LNCaP clone FGC (cell line): ENCODE measurements around the gene RPL18.
"Not testable (repeated sequence)": the region's sequence is repeated elsewhere in the genome, so short reads cannot be mapped to it uniquely, and the experiment has no call there.

ENCODE experiments used
- DNase-seq: peaks from one replicate; pipeline ENCODE4 v3.0.0-alpha.2; 2011; ENCODE audit warnings: low read depth
- H3K4me3 ChIP-seq: 2 replicates; pipeline ENCODE4 v1.5.1; 2011; ENCODE audit warnings: mild to moderate bottlenecking, low read depth, low read length, control low read depth
- TF ChIP-seq, protein P1 (sequence below): IDR thresholded peaks from 2 replicates; pipeline ENCODE4 v1.5.1; 2012; ENCODE audit warnings: mild to moderate bottlenecking; ENCODE audit not compliant: control insufficient read depth, insufficient read depth; ENCODE audit errors: extremely low read depth

Gene RPL18

DNA sequence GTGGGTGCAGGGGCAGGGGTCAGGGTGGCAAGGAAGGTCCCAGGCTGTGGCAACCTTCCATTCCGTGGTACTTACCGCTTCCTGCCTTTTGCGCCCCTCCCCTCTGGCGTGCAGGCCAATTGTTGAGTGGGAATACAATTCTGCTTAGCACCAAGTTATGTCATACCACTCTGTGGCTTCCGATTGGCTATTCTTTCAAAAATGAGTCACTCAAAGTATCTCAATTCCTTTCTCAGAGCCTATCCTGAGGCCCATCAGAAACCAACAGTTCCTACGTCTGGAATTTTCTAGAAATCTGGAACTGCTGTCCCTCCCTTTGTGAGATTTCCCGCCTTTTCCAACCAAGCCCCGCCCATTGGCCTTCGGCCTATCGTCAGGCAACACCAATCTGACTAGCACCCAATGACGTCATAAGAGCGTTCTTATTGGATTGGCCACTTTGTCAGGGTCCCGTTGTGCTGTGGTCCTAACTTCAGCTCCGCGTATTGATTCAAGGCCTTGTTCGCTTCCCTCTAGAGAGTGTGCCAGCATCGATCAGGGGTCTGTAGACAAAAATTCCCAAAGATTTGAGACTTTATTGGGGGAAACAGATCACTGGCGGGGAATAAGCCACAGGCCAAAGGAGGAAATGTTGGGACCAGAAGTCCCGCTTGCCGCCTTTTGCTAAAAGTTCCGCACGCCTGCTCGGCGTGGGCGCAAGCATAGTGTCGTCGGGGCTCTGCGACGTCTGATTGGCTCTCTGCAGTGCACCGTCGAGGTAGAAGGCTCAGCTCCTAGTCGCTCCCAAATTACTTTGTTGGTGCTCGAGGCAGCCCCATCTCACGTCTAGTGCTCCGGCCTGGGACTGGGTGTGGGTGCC lies 42.1 kb upstream of the RPL18 start:
- no peak overlapping the region for H3K4me3 ChIP-seq
- no peak for DNase-seq
- TF ChIP-seq, protein P1, sequence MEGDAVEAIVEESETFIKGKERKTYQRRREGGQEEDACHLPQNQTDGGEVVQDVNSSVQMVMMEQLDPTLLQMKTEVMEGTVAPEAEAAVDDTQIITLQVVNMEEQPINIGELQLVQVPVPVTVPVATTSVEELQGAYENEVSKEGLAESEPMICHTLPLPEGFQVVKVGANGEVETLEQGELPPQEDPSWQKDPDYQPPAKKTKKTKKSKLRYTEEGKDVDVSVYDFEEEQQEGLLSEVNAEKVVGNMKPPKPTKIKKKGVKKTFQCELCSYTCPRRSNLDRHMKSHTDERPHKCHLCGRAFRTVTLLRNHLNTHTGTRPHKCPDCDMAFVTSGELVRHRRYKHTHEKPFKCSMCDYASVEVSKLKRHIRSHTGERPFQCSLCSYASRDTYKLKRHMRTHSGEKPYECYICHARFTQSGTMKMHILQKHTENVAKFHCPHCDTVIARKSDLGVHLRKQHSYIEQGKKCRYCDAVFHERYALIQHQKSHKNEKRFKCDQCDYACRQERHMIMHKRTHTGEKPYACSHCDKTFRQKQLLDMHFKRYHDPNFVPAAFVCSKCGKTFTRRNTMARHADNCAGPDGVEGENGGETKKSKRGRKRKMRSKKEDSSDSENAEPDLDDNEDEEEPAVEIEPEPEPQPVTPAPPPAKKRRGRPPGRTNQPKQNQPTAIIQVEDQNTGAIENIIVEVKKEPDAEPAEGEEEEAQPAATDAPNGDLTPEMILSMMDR: no peak

DNA sequence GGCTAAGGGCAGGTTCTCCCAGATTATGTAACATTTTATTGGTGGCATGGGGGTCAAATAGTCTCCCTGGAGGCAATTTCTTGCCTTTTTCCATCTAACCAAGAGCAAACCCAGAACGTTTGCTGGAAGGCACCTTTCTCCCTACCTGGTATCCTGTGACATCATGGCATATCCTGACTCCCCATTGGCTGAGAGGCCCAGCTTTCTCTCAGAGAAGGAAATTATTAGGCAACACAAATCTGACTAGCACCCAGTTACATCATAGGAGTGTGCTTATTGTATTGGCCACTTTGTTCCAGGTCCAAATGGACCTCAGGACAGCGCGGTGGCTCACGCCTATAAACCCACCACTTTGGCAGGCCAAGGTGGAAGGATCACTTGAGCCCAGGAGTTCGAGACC lies 40.8 kb upstream of the RPL18 start:
- TF ChIP-seq, protein P1: no peak
- H3K4me3 ChIP-seq: no peak overlapping the region
- no peak for DNase-seq

DNA sequence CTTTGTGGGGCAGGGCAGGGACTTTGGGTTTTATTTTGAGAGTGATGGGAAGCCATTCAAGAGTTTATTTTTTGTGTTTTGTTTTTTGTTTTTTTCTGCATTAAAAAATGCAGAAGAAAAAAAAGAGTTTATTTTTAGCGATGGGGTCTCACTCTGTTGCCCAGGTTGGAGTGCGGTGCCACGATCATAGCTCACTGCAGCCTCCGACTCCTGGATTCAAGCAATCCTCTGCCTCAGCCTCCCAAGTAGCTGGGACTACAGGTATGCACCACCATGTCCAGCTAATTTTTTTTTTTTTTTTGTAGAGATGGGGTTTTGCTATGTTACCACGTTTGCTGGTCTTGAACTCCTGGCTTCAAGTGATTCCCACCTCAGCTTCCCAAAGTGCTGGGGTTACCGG lies 39.5 kb upstream of the RPL18 start:
- H3K4me3 ChIP-seq: no peak overlapping the region
- DNase-seq: no peak
- TF ChIP-seq, protein P1: no peak

DNA sequence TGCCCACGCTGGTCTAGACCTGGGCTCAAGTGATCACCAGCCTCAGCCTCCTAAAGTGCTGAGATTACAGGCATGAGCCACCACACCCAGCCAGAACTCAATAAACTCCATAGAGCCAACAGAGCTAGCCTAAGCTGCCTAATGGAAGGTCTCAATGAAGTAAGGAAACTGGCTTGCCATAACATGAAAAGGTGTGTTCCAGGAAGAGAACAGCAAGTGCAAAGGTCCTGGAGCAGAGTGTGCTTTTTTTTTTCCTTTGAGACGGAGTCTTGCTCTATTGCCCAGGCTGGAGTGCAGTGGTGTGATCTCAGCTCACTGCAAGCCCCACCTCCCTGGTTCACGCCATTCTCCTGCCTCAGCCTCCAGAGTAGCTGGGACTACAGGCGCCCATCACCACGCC lies 38.9 kb upstream of the RPL18 start:
- not testable (repeated sequence) for DNase-seq, H3K4me3 ChIP-seq

DNA sequence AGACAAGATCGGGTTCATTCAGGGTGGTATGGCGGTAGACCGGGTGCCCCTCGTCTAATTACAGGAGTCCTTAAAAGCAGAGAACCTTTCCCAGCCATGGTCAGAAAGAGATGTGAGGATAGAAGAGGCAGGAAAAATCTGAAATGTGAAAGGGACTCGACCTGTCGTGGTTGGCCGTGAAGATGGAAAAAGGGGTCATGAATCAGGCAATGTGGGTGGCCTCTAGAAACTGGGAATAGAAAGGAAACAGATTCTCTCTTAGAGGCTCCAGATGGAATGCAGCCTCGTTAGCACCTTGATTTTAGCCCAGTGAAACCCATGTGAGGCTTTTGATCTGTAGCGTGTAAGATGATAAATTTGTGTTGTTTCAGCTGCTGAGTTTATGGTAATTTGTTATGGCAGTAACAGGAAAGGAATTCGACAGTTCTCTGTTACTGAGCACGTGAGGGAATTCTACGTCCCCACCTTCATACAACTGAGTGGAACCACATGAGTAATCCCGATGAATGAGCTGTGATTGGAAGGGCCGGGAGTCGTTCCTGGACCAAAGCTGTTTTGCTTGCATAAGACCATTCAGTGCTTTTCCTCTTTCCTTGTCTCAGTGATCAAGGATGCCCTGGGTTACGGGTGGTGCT lies 38.0 kb upstream of the RPL18 start:
- no peak overlapping the region for H3K4me3 ChIP-seq
- TF ChIP-seq, protein P1: no peak
- DNase-seq: no peak

DNA sequence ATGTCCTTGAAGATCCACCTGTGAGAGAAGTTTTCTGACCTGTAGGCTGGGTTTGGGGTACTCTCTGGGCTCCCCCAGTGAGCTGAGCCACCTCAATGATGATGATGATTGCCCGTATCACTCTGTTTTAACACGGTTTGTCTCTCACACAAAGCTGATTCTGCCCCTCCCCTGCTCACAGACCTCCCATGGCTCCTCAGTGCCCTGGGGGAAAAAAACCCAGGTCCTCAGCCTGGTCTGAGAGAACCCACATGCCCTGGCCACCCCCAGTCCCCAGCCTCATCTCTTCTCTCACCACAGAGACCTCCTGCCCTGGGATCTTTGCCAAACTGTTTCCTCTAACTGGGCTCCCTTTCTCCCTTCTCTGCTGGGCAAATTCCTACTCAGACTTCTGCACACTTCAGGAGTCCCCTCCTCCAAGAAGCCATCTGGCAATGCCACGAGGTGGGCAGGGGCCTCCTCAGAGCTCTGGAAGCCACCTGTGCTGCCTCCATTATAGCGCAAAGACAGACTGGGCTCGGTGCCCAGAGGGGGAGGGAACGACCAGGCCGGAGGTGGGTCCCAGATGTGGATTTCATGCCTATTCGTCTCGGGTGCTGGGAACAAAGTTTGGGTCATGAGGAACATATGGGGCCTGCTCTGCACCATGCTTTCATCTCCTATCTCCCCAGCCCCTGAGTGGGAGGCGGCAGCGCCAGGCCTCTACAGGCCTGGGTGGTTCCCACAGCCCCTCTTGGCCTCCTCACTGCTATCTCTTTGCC lies 35.5 kb upstream of the RPL18 start:
- TF ChIP-seq, protein P1: no peak
- DNase-seq: no peak
- no peak overlapping the region for H3K4me3 ChIP-seq

DNA sequence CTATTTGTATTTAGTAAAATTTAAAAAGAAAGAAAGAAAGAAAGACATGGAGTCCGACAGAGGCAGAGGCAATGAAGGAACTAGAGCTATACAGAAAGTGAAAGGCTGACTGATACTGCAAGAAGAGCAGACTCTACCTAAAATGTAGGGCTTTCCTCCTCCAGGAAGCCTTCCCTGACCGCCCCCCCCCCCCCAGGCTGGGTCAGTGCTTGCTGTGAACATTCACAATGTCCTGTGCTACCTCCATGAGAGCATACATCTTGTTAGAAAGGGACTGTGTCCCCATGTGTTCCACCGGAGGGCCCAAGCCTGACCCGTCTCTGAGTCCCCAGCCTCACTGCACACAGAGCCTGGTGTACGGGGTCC lies 32.7 kb upstream of the RPL18 start:
- TF ChIP-seq, protein P1: no peak
- no peak for DNase-seq
- no peak overlapping the region for H3K4me3 ChIP-seq
